Measurements from ENCODE around the gene CAPZA3.
"Not testable (repeated sequence)": the region's sequence is repeated elsewhere in the genome, so short reads cannot be mapped to it uniquely, and the experiment has no call there.

The CAPZA3 gene

GRCh38 chr12:18753481-18754123 is 15.7 kb downstream of the CAPZA3 start:
- no peak overlapping the region for H3K4me3 ChIP-seq (ENCODE audit: low read depth, low read length)
- TF ChIP-seq CTCF (IDR thresholded peaks at IDR 0.05; ENCODE audit: low read depth, low read length), result no peak

GRCh38 chr12:18754124-18754707 is 16.3 kb downstream of the CAPZA3 start:
- TF ChIP-seq CTCF (IDR thresholded peaks at IDR 0.05; ENCODE audit: low read depth, low read length), result no peak
- H3K4me3 ChIP-seq (ENCODE audit: low read depth, low read length), result no peak overlapping the region

GRCh38 chr12:18755341-18755740 is 17.4 kb downstream of the CAPZA3 start:
- no peak for TF ChIP-seq CTCF (IDR thresholded peaks at IDR 0.05; ENCODE audit: low read depth, low read length)

GRCh38 chr12:18766479-18766878 is 28.6 kb downstream of the CAPZA3 start:
- H3K4me3 ChIP-seq (ENCODE audit: low read depth, low read length), result not testable (repeated sequence)

More at GRCh38 chr12:18755341-18755740, 17.4 kb downstream of the CAPZA3 start:
- no peak overlapping the region for H3K4me3 ChIP-seq (ENCODE audit: low read depth, low read length)

GRCh38 chr12:18782827-18783226 is 44.9 kb downstream of the CAPZA3 start:
- H3K4me3 ChIP-seq (ENCODE audit: low read depth, low read length), result no peak overlapping the region
- no peak for TF ChIP-seq CTCF (IDR thresholded peaks at IDR 0.05; ENCODE audit: low read depth, low read length)

GRCh38 chr12:18785465-18785864 is 47.5 kb downstream of the CAPZA3 start:
- not testable (repeated sequence) for H3K4me3 ChIP-seq (ENCODE audit: low read depth, low read length)

Measured in WI38 (cell line).